CD4-positive, CD25-positive, alpha-beta regulatory T cell (primary cell): ENCODE measurements around the gene FBH1. TPM values are rescaled to one million over a fixed set of nuclear protein-coding genes. Genes with fewer than 3 reads are reported as not detected.

Source experiments
- ATAC-seq, 2 donors: fragments of 150-1000 bp; cut with Tn5 transposase; one replicate each; pipeline ENCODE4 v1.10.0; 2021; ENCODE audit warnings: low read depth in 2 of 2, moderate number of reproducible peaks in 2 of 2, moderate library complexity in 1 of 2
- DNase-seq, 3 donors: peaks; one replicate each; pipeline versions ENCODE4 v3.0.0 to v3.0.0-alpha.2; 2012 to 2022; ENCODE audit warnings: mixed read lengths in 1 of 3
- H3K27ac ChIP-seq: one replicate; pipeline ENCODE4 v1.7.0; 2013; ENCODE audit warnings: mild to moderate bottlenecking, low read length; ENCODE audit not compliant: insufficient read depth, poor library complexity, severe bottlenecking
- H3K27me3 ChIP-seq: one replicate; pipeline ENCODE4 v1.7.0; 2013; ENCODE audit warnings: low read length; ENCODE audit not compliant: control insufficient read depth, insufficient read depth
- H3K36me3 ChIP-seq: one replicate; pipeline ENCODE4 v1.7.0; 2013; ENCODE audit warnings: mild to moderate bottlenecking, low read length, moderate library complexity; ENCODE audit not compliant: control insufficient read depth, insufficient read depth
- H3K4me1 ChIP-seq: 2 replicates; pipeline ENCODE4 v1.7.0; 2013; ENCODE audit warnings: mild to moderate bottlenecking, low read length; ENCODE audit not compliant: insufficient read depth, control insufficient read depth, poor library complexity, severe bottlenecking
- H3K4me3 ChIP-seq: one replicate; pipeline ENCODE4 v1.7.0; 2013; ENCODE audit warnings: low read depth, mild to moderate bottlenecking, low read length, moderate library complexity
- H3K9me3 ChIP-seq, 2 experiments: 1 replicate in 1 of 2; 2 replicates in 1 of 2; pipeline ENCODE4 v1.7.0; 2013; ENCODE audit warnings: low read length in 2 of 2, mild to moderate bottlenecking in 1 of 2, moderate library complexity in 1 of 2; ENCODE audit not compliant: control insufficient read depth in 2 of 2
- H3K27ac Mint-ChIP-seq, 3 donors: one replicate each; pipeline ENCODE4 v1.8.0; 2020 to 2022; ENCODE audit warnings: mild to moderate bottlenecking in 3 of 3, mixed read lengths in 3 of 3, moderate library complexity in 2 of 3
- H3K27me3 Mint-ChIP-seq: one replicate; pipeline ENCODE4 v1.8.0; 2022; ENCODE audit warnings: mild to moderate bottlenecking, mixed read lengths
- H3K36me3 Mint-ChIP-seq: one replicate; pipeline ENCODE4 v1.8.0; 2020; ENCODE audit warnings: mixed read lengths
- H3K4me1 Mint-ChIP-seq, 4 donors: one replicate each; pipeline ENCODE4 v1.8.0; 2020 to 2022; ENCODE audit warnings: mixed read lengths in 4 of 4, mild to moderate bottlenecking in 1 of 4
- H3K4me3 Mint-ChIP-seq, 4 donors: one replicate each; pipeline ENCODE4 v1.8.0; 2020 to 2022; ENCODE audit warnings: mild to moderate bottlenecking in 4 of 4, mixed read lengths in 4 of 4, moderate library complexity in 3 of 4
- H3K9me3 Mint-ChIP-seq, 7 donors: one replicate each; pipeline ENCODE4 v1.8.0; 2020 to 2022; ENCODE audit warnings: mixed read lengths in 7 of 7, mild to moderate bottlenecking in 3 of 7, moderate library complexity in 2 of 7
- polyA plus RNA-seq, 4 donors: library from polyadenylated mRNA; unstranded; fragments of 300-500 nt; fragmentation: Illumina TruSeq; gene quantifications; one replicate each; pipeline ENCODE4 v1.2.3, GENCODE V29; 2021
- total RNA-seq: library from RNA; stranded (reverse); gene quantifications from one replicate; pipeline ENCODE4 v1.2.3, GENCODE V29; 2022

Gene FBH1
- total and polyA plus RNA-seq, 5 donors from 2014 or later = 85.3 to 108 (median 102) TPM

DNA sequence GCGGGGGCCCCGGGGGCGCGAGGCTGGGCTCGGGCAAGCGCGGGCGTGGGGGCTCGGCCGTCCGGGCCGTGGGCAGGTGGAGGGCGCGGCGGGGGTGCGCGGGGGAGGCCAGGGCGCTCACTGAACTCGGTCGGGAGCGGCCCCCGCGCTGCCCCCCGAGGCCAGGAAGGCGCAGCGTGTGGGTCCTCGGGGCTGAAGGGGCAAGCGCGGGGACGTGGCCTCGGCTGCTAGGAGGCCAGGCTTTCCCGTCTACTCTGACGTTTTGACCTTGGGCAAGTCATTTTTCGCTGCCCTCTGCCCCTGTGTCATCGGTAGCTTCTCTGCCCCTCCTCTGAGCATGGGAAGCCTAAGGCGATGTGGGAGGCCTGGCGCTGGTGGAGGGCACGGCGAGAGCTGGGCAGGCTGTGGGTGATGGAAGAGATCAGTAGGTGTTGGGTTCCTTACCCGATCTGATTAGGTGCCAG, 441 bp downstream of the FBH1 start:
- H3K9me3 Mint-ChIP-seq = no peaks in the 10 kb centered on the region
- no peaks in the 10 kb centered on the region for H3K27me3 ChIP-seq
- peaks cover 60% of the 10 kb centered on the region for H3K4me1 ChIP-seq
- H3K9me3 ChIP-seq = no peaks in the 10 kb centered on the region
- H3K36me3 ChIP-seq = peaks cover 13% of the 10 kb centered on the region
- peak in 1 of 3 donors; percentile 44 for DNase-seq
- H3K27ac Mint-ChIP-seq = peak overlapping the region; percentile 81 to 95 (median 85)
- H3K4me3 Mint-ChIP-seq = peak overlapping the region; percentile 94 to 97 (median 95)
- peaks cover 25% of the 10 kb centered on the region for H3K36me3 Mint-ChIP-seq
- H3K27me3 Mint-ChIP-seq = no peaks in the 10 kb centered on the region
- peaks cover 46 to 70% (median 56%) of the 10 kb centered on the region in 4 donors for H3K4me1 Mint-ChIP-seq
- peak overlapping the region; percentile 84 for H3K4me3 ChIP-seq
- peak overlapping the region; percentile 81 for H3K27ac ChIP-seq
- ATAC-seq = no peak

DNA sequence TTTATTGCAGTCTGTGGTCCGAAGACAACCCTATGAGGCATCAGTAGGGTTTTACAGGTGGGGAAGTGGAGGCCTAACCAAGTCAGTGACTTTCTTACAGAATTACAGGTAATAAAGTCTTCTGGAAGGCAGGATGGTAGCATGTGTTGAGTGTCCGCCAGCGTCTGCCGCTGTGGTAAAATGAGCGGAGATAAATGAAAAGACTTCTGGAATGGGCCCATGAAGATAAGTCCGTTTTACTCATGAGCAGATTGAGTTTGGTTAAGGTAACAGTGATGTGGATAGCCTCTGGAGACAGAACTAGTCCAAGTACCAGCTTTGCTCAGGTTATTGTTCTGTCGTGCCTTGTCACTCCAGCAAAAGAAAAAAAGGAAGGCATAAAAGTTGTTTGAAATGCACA, 966 bp downstream of the FBH1 start:
- H3K36me3 Mint-ChIP-seq = peaks cover 22% of the 10 kb centered on the region
- Histone ChIP-seq H3K36me3 (peaks cover 8% of the 10 kb centered on the region), H3K4me1 (peaks cover 65% of the 10 kb centered on the region), H3K4me3 (peak overlapping the region; percentile 84), H3K27ac (peak overlapping the region; percentile 81), H3K9me3 (no peaks in the 10 kb centered on the region), H3K27me3 (no peaks in the 10 kb centered on the region)
- no peaks in the 10 kb centered on the region for H3K9me3 Mint-ChIP-seq
- peak in 1 of 3 donors; percentile 11 for DNase-seq
- ATAC-seq = no peak
- peak overlapping the region; percentile 81 to 95 (median 85) for H3K27ac Mint-ChIP-seq
- H3K27me3 Mint-ChIP-seq = no peaks in the 10 kb centered on the region
- H3K4me1 Mint-ChIP-seq = peaks cover 51 to 72% (median 59%) of the 10 kb centered on the region in 4 donors
- peak overlapping the region; percentile 94 to 97 (median 95) for H3K4me3 Mint-ChIP-seq

DNA sequence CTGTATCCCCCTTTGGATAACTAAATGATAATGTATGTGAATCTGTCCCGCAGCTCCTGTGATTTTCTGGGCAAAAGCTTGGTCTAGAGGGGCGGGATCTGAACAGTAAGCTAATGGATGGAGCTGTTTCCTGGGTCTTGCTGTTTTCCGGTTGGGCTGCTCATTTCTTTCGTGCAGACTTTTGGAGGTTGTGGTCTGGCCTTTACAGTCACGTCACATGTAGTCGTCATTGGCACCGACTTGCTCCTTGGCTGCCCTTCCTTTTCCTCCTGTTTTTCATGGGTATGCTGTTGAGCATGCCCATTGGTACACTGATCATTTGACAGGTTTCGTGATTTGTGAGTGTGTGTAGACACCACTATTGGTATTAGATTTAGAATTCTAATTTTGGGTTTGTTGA, 2.0 kb downstream of the FBH1 start:
- H3K27ac ChIP-seq = peak overlapping the region; percentile 62
- H3K9me3 ChIP-seq = no peaks in the 10 kb centered on the region
- Mint-ChIP-seq H3K27ac (peak overlapping the region; percentile 81 to 93 (median 82)), H3K4me1 (peaks cover 55 to 80% (median 68%) of the 10 kb centered on the region in 4 donors), H3K36me3 (peaks cover 25% of the 10 kb centered on the region), H3K4me3 (peak overlapping the region; percentile 94 to 97 (median 95)), H3K27me3 (no peaks in the 10 kb centered on the region), H3K9me3 (no peaks in the 10 kb centered on the region)
- DNase-seq (peak; percentile 13 to 71 (median 27)), ATAC-seq (no peak)
- H3K27me3 ChIP-seq = no peaks in the 10 kb centered on the region
- H3K4me1 ChIP-seq = peaks cover 75% of the 10 kb centered on the region
- H3K4me3 ChIP-seq = peak overlapping the region; percentile 27
- peaks cover 7% of the 10 kb centered on the region for H3K36me3 ChIP-seq

DNA sequence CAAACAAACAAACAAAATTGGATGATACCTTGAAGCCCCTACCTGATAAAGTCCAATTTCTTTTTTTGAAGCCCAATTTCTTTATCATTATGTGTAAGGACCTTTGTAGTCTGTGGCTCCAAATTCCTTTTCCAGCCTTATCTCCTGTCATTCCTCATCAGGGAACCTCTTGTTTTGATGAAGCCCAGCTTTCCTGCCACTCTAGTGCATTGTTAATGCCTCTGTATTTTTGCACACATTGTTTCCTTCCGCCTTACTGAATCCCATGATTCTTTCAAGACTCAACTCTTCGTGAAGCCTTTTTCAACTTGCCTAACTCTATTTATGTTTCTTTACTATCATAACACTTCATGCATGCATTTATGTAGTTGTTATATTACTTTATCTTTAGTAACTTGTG, 3.3 kb downstream of the FBH1 start:
- Mint-ChIP-seq H3K36me3 (peaks cover 32% of the 10 kb centered on the region), H3K9me3 (no peaks in the 10 kb centered on the region), H3K4me1 (peaks cover 60 to 82% (median 67%) of the 10 kb centered on the region in 4 donors), H3K27me3 (no peaks in the 10 kb centered on the region), H3K4me3 (peak overlapping the region; percentile 2 to 97 (median 74)), H3K27ac (peak overlapping the region; percentile 81 to 96 (median 82))
- H3K4me3 ChIP-seq = peak overlapping the region; percentile 7
- H3K27me3 ChIP-seq = no peaks in the 10 kb centered on the region
- peaks cover 77% of the 10 kb centered on the region for H3K4me1 ChIP-seq
- DNase-seq (no peak), ATAC-seq (no peak)
- peaks cover 0 to 4% of the 10 kb centered on the region in 2 experiments for H3K9me3 ChIP-seq
- H3K36me3 ChIP-seq = peaks cover 7% of the 10 kb centered on the region
- peak overlapping the region; percentile 9 for H3K27ac ChIP-seq

DNA sequence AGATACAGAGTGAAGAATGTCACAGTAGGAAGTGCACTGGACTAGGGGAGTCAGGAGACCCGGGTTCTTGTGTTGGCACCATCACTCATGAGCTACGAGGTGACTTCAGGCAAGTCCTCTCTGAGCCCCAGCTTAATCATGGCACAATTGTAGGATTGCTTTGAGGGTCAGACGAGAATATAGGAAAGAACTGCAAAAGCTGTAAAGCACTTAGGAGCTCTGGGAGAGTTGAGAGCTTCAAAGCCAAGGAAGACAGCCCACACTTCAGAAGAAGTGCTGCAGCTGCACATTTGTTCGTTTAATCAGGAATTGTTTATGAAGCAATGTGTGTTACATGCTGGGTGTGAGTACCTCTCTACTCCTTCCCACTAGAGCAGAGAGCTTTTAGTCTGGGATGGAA, 4.4 kb downstream of the FBH1 start:
- H3K4me1 Mint-ChIP-seq = peaks cover 58 to 79% (median 64%) of the 10 kb centered on the region in 4 donors

DNA sequence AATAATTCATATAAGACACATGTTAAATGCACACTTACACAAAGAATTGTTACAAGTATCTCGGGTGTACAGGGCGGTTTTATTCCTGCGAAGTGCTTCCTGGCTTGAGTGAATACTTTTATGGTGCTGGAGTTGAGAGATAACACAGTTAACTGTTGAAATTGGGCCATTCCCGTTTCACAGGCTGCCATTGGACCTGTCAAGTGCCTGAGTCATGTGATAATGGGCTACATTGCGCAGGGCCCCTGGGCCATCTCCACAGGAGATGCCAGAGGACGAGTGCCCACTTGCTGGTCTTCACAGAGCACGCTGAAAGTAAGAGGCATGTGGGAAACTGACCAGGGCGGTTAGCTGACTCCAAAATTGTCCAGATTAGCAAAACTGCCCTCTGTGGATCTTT, 4.8 kb downstream of the FBH1 start:
- H3K27me3 ChIP-seq = no peaks in the 10 kb centered on the region
- H3K27ac ChIP-seq = peak overlapping the region; percentile 86
- peak overlapping the region in 2 of 4 donors; percentile 36 to 85 for H3K4me3 Mint-ChIP-seq
- no peak for DNase-seq
- peak overlapping the region; percentile 69 to 96 (median 84) for H3K27ac Mint-ChIP-seq
- H3K4me3 ChIP-seq = peak overlapping the region; percentile 3
- peaks cover 28% of the 10 kb centered on the region for H3K36me3 Mint-ChIP-seq
- ATAC-seq = no peak
- H3K4me1 Mint-ChIP-seq = peaks cover 63 to 84% (median 64%) of the 10 kb centered on the region in 4 donors
- peaks cover 12% of the 10 kb centered on the region for H3K36me3 ChIP-seq
- no peaks in the 10 kb centered on the region for H3K27me3 Mint-ChIP-seq
- H3K4me1 ChIP-seq = peaks cover 69% of the 10 kb centered on the region
- H3K9me3 ChIP-seq = peaks cover 0 to 4% of the 10 kb centered on the region in 2 experiments
- H3K9me3 Mint-ChIP-seq = no peaks in the 10 kb centered on the region

More for the DNA sequence above, 4.4 kb downstream of the FBH1 start:
- ATAC-seq (no peak), DNase-seq (no peak)
- H3K9me3 Mint-ChIP-seq = no peaks in the 10 kb centered on the region
- Histone ChIP-seq H3K4me1 (peaks cover 69% of the 10 kb centered on the region), H3K27ac (peak overlapping the region; percentile 86), H3K4me3 (peak overlapping the region; percentile 54), H3K27me3 (no peaks in the 10 kb centered on the region), H3K36me3 (peaks cover 12% of the 10 kb centered on the region), H3K9me3 (peaks cover 0 to 4% of the 10 kb centered on the region in 2 experiments)
- peak overlapping the region; percentile 68 to 96 (median 94) for H3K27ac Mint-ChIP-seq
- peak overlapping the region; percentile 11 to 64 (median 34) for H3K4me3 Mint-ChIP-seq
- peaks cover 28% of the 10 kb centered on the region for H3K36me3 Mint-ChIP-seq
- no peaks in the 10 kb centered on the region for H3K27me3 Mint-ChIP-seq

DNA sequence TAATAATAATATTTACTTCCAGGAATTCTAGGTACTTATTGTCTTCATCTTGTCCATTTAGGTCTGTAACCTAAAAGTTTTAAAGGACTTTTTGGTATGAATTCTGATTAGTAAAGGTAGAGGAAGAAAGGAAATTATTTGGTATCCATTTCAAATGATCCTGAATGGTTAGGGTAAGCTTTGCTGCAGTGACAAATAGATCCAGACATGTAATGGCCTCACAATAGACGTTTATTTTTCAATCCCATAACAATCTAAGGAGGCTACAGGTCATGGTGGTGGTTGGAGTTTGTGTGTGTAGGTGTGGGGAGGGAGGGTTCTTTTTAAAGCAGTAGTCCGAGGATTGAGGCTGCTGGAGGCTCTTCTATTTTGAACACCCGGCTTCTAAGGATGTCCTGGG, 5.3 kb downstream of the FBH1 start:
- H3K36me3 Mint-ChIP-seq = peaks cover 28% of the 10 kb centered on the region
- Histone ChIP-seq H3K27me3 (no peaks in the 10 kb centered on the region), H3K9me3 (peaks cover 0 to 4% of the 10 kb centered on the region in 2 experiments), H3K36me3 (peaks cover 12% of the 10 kb centered on the region), H3K4me3 (peak overlapping the region; percentile 78), H3K27ac (peak overlapping the region; percentile 86), H3K4me1 (peaks cover 69% of the 10 kb centered on the region)
- peak overlapping the region; percentile 80 to 94 (median 83) for H3K4me3 Mint-ChIP-seq
- H3K4me1 Mint-ChIP-seq = peaks cover 64 to 88% (median 66%) of the 10 kb centered on the region in 4 donors
- no peaks in the 10 kb centered on the region for H3K27me3 Mint-ChIP-seq
- ATAC-seq (no peak), DNase-seq (no peak)
- peak overlapping the region; percentile 96 to 99 (median 98) for H3K27ac Mint-ChIP-seq
- no peaks in the 10 kb centered on the region for H3K9me3 Mint-ChIP-seq

DNA sequence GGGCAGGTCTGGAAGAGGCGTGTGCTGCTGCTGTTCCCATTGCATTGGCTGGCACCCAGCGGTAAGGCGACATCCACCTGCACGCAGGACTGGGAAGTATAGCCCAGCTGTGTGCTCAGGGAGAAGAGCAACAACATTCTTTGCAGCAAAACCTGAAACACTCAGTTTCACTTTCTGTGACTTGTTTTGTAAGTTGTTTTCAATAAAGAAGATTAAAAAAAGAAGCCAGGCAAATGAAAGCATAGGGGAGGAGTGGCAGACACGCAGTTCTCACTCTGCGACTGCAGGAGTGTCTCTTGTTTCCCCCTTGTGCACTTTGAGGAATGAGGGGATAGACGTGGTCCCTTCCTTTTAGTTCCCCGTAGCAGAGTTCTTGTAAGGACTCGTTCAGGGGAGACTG, 5.8 kb downstream of the FBH1 start:
- H3K27ac Mint-ChIP-seq = peak overlapping the region; percentile 96 to 99 (median 98)
- peak overlapping the region; percentile 80 to 94 (median 83) for H3K4me3 Mint-ChIP-seq
- H3K27me3 ChIP-seq = no peaks in the 10 kb centered on the region
- H3K36me3 ChIP-seq = peaks cover 12% of the 10 kb centered on the region
- H3K36me3 Mint-ChIP-seq = peaks cover 28% of the 10 kb centered on the region
- H3K4me1 Mint-ChIP-seq = peaks cover 61 to 87% (median 64%) of the 10 kb centered on the region in 4 donors
- ATAC-seq (peak; percentile 68 to 73), DNase-seq (peak in 2 of 3 donors; percentile 63 to 85)
- H3K4me1 ChIP-seq = peaks cover 65% of the 10 kb centered on the region
- peak overlapping the region; percentile 78 for H3K4me3 ChIP-seq
- peak overlapping the region; percentile 86 for H3K27ac ChIP-seq
- H3K9me3 Mint-ChIP-seq = no peaks in the 10 kb centered on the region
- H3K9me3 ChIP-seq = peaks cover 0 to 4% of the 10 kb centered on the region in 2 experiments
- H3K27me3 Mint-ChIP-seq = no peaks in the 10 kb centered on the region
